Activated B cell treated with CpG ODN at 0.5 μM for 24 hours (primary cell): Measurements from ENCODE around the gene CEMIP. TPM values are rescaled to one million over a fixed set of nuclear protein-coding genes. Genes with fewer than 3 reads are reported as not detected.

Source experiments
- ATAC-seq: fragments of 200-7000 bp; cut with Tn5 transposase; one replicate; pipeline ENCODE4 v1.10.0; 2021; ENCODE audit warnings: low read depth, mild to moderate bottlenecking, moderate library complexity
- CTCF ChIA-PET: fragments of 350-600 bp; sonication (Branson Sonifier 250); formaldehyde crosslinking; loops from one replicate; lab custom pipeline; 2021; ENCODE audit warnings: antibody characterized with exemption; lab: Charles Lee
- POLR2A ChIA-PET: fragments of 350-600 bp; sonication (Branson Sonifier 250); formaldehyde crosslinking; loops from one replicate; lab custom pipeline; 2021; ENCODE audit warnings: antibody characterized with exemption; lab: Charles Lee
- DNase-seq: peaks from one replicate; pipeline ENCODE4 v3.0.0; 2022
- H3K27ac Mint-ChIP-seq: one replicate; pipeline ENCODE4 v1.8.0; 2020; ENCODE audit warnings: mixed read lengths
- H3K27me3 Mint-ChIP-seq: one replicate; pipeline ENCODE4 v1.8.0; 2021; ENCODE audit warnings: mixed read lengths
- H3K36me3 Mint-ChIP-seq: one replicate; pipeline ENCODE4 v1.8.0; 2021; ENCODE audit warnings: low read depth, mixed read lengths
- H3K4me1 Mint-ChIP-seq: one replicate; pipeline ENCODE4 v1.8.0; 2021; ENCODE audit warnings: mixed read lengths
- H3K4me3 Mint-ChIP-seq: one replicate; pipeline ENCODE4 v1.8.0; 2020; ENCODE audit warnings: mild to moderate bottlenecking, mixed read lengths
- H3K9me3 Mint-ChIP-seq: one replicate; pipeline ENCODE4 v1.8.0; 2020; ENCODE audit warnings: mixed read lengths
- intact Hi-C: fragments of 100-400 bp; cut with micrococcal nuclease; formaldehyde crosslinking; loops from one replicate; pipeline ENCODE4 v1.15.1; 2024
- total RNA-seq: library from RNA; stranded (reverse); gene quantifications from 2 replicates; pipeline ENCODE4 v1.2.3, GENCODE V29; 2022
- TF ChIP-seq, protein P1 (sequence below): fragments of 200-600 bp; IDR thresholded peaks from one replicate; pipeline ENCODE4 v1.8.0; 2022; ENCODE audit warnings: antibody characterized with exemption, mild to moderate bottlenecking

CEMIP gene
- total RNA-seq, 1 donor from 2014 or later, result not detected

GRCh38 chr15:80891006-80891405, 111.8 kb downstream of the CEMIP start:
- TF ChIP-seq, protein P1, sequence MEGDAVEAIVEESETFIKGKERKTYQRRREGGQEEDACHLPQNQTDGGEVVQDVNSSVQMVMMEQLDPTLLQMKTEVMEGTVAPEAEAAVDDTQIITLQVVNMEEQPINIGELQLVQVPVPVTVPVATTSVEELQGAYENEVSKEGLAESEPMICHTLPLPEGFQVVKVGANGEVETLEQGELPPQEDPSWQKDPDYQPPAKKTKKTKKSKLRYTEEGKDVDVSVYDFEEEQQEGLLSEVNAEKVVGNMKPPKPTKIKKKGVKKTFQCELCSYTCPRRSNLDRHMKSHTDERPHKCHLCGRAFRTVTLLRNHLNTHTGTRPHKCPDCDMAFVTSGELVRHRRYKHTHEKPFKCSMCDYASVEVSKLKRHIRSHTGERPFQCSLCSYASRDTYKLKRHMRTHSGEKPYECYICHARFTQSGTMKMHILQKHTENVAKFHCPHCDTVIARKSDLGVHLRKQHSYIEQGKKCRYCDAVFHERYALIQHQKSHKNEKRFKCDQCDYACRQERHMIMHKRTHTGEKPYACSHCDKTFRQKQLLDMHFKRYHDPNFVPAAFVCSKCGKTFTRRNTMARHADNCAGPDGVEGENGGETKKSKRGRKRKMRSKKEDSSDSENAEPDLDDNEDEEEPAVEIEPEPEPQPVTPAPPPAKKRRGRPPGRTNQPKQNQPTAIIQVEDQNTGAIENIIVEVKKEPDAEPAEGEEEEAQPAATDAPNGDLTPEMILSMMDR, result no peak
- H3K9me3 Mint-ChIP-seq, result peaks cover under 1% of the 10 kb centered on the region
- DNase-seq (no peak), ATAC-seq (no peak)
- intact Hi-C loops, result no loop called here
- H3K4me3 Mint-ChIP-seq, result no peak overlapping the region
- H3K27me3 Mint-ChIP-seq, result no peaks in the 10 kb centered on the region
- H3K27ac Mint-ChIP-seq, result no peak overlapping the region
- ChIA-PET POLR2A (no interaction called here), CTCF (no interaction called here)
- H3K36me3 Mint-ChIP-seq, result peaks cover 8% of the 10 kb centered on the region
- H3K4me1 Mint-ChIP-seq, result no peaks in the 10 kb centered on the region

- POLR2A ChIA-PET, result no interaction called here
- intact Hi-C loops, result no loop called here
- ATAC-seq (no peak), DNase-seq (no peak)
- H3K36me3 Mint-ChIP-seq, result peaks cover 11% of the 10 kb centered on the region
- no peaks in the 10 kb centered on the region for H3K4me1 Mint-ChIP-seq
- peaks cover 5% of the 10 kb centered on the region for H3K9me3 Mint-ChIP-seq
- CTCF ChIA-PET, result no interaction called here
- H3K27ac Mint-ChIP-seq, result no peak overlapping the region
- no peak overlapping the region for H3K4me3 Mint-ChIP-seq
- no peaks in the 10 kb centered on the region for H3K27me3 Mint-ChIP-seq
- TF ChIP-seq, protein P1, result no peak
Observed at GRCh38 chr15:80892414-80892813, 113.2 kb downstream of the CEMIP start.

GRCh38 chr15:80893777-80894176, 114.6 kb downstream of the CEMIP start:
- Mint-ChIP-seq H3K27ac (no peak overlapping the region), H3K27me3 (no peaks in the 10 kb centered on the region), H3K4me1 (no peaks in the 10 kb centered on the region), H3K4me3 (no peak overlapping the region), H3K9me3 (peaks cover 5% of the 10 kb centered on the region), H3K36me3 (peaks cover 11% of the 10 kb centered on the region)
- TF ChIP-seq, protein P1, result no peak
- ChIA-PET POLR2A (no interaction called here), CTCF (no interaction called here)
- DNase-seq (no peak), ATAC-seq (no peak)
- intact Hi-C loops, result no loop called here

DNA sequence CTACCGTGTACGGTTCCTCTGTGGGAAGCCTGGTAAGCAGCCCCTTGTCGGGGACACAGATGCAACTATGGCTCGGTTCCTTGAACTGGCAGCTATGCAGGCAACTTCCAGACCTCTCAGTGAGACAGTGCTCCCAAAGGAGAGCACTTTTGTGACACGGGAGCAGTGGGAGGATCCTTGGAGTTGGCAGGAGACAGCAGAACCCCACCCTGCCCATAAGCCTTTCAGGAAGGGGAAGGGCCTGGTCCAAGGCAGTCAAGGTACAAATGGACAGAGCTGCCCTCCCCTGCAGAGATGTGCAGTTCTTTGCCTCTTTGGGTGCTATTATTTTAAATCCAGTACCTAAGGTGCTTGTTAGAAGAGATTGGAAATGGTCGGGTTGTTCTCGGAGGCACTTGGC, 115.9 kb downstream of the CEMIP start:
- intact Hi-C loops, result no loop called here
- Mint-ChIP-seq H3K27ac (no peak overlapping the region), H3K27me3 (no peaks in the 10 kb centered on the region), H3K4me1 (no peaks in the 10 kb centered on the region), H3K9me3 (peaks cover 5% of the 10 kb centered on the region), H3K36me3 (peaks cover 11% of the 10 kb centered on the region), H3K4me3 (no peak overlapping the region)
- DNase-seq, result no peak
- ATAC-seq, result no peak
- ChIA-PET CTCF (no interaction called here), POLR2A (no interaction called here)
- TF ChIP-seq, protein P1, result no peak

DNA sequence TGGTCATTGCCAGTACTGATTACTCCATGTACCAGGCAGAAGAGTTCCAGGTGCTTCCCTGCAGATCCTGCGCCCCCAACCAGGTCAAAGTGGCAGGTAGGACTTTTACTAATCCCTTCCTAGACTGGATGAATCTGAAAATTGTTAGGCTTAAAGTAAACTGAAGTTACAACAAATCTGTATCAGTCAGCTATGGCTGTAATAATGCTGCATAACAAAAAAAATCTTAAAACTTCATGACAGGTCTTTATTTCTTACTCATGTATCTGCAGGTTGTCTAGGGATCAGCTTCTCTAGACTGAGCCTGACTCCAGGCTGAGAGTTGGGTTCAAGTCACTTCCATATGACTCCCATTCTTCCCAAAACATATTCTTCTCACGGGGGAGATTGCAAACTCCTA, 116.8 kb downstream of the CEMIP start:
- TF ChIP-seq, protein P1, result no peak
- intact Hi-C loops, result no loop called here
- ATAC-seq (no peak), DNase-seq (no peak)
- POLR2A ChIA-PET, result no interaction called here
- H3K4me3 Mint-ChIP-seq, result no peak overlapping the region
- no peaks in the 10 kb centered on the region for H3K4me1 Mint-ChIP-seq
- no peak overlapping the region for H3K27ac Mint-ChIP-seq
- CTCF ChIA-PET, result no interaction called here
- H3K9me3 Mint-ChIP-seq, result peaks cover 5% of the 10 kb centered on the region
- no peaks in the 10 kb centered on the region for H3K27me3 Mint-ChIP-seq
- H3K36me3 Mint-ChIP-seq, result peaks cover 11% of the 10 kb centered on the region
